DMS153 treated with DMSO at 0.1 percent for 48 hours (cell line): Measurements from ENCODE around the gene EVI5L.

Source experiments
- DNase-seq: peaks from one replicate; lab custom pipeline; 2025; ENCODE audit not compliant: unreplicated experiment; lab: John Stamatoyannopoulos, UW

Gene EVI5L

DNA sequence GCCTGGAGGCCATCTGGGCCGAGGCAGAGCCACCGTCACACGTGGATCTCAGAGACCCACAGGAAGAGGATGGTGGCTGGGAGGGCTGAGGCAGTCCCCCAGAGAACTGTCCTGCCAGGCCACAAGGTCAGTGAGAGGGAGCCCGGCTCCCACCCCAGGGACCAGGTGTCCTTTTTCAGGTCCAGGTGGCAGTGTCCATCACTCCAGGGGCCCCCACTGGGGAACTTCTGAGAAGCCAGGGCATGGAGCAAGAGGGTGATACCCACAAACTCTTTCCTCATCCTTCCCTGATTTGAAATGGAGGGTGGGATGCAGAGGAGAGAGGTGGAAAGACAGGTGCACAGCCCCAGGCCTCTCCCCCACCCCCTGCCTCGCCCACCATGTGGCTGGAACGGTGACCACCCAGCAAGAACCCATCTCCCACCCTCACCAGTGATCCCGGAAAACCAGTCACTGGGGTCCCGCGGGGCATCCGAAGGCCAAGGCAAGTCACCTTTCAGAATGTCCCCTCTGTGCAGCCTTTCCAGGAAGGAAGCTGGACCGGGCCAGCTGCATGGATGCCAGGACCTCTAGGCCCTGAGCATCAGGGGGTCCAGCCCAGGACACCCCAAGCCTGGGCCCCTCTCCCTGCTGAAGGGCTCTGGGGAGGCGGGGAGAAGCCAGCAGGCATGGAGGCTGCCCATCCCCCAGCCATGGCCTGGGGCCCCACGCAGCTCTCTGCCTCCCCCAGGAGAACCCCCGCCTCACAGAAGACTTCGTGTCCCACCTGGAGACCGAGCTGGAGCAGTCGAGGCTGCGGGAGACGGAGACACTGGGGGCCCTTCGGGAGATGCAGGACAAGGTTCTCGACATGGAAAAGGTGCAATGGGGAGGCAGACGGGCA lies 30.1 kb downstream of the EVI5L start:
- no peak for DNase-seq

DNA sequence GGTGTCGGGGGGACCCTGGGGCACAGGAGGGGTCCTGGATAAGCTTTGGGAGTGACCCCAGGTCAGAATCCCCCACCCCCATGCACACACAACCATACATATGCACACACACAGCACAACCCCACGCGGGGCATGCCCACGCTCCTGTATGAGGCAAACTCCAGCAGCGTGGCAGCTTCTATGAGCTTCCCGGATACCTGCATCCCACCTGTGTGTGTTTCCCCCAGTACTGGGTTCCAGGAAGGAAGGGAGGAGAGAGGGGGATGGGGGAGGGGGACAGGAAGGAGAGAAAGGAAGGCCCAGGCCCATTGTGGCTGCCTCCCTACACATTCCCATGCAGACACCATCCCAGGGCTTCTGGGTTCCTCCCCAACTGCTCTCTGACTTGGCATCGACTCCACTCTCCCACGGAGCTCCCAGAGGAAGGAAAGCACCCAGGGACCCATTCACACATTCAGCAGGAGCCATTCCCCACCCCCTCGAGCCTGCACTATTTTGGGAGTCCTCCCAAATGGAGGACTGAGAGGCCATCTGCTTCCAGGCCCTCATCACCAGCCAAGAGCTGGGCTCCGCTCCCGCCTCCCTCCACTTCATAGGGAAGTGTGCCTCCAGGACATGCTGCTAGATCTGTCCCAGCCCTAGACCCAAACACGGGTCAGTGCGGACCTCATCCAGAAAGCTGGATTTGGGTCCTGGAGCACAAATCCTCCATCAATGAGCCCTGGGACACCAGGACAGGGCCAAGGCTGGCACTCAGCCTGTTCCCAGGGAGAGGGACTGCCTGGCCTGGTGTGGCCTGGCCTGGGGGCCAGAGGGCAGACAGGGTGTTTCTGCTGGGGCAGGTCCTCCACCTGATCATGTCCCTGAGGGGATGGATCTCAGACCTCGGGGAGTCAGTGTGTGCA lies 30.9 kb downstream of the EVI5L start:
- no peak for DNase-seq

DNA sequence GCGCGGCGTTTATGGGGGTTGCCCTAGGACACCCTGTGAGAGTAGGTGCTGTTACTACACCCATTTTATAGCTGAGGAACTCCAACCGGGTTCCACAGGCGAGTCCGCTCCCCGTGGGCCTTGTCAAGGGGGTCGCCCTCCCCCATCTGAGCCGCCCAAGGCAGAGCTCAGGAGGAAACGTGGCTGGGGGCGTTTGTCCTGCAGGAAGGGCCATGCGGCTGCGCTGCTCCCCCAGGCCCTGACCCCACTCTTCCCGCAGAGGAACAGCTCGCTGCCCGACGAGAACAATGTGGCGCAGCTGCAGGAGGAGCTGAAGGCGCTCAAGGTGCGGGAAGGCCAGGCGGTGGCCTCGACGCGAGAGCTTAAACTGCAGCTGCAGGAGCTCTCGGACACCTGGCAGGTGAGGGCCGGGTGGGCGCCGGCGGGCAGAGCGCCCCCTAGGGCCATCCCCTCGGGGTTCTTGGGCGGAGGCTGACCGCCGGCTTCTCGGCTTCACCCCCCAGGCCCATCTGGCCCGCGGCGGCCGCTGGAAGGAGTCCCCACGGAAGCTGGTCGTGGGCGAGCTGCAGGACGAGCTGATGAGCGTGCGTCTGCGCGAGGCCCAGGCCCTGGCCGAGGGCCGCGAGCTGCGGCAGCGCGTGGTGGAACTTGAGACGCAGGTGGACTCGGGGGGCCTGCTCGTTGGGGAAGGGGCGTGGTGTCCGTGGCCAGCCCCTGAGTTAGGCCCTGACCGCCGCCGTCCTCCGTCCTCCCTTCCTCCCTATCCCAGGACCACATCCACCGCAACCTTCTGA lies 31.8 kb downstream of the EVI5L start:
- DNase-seq, result no peak

DNA sequence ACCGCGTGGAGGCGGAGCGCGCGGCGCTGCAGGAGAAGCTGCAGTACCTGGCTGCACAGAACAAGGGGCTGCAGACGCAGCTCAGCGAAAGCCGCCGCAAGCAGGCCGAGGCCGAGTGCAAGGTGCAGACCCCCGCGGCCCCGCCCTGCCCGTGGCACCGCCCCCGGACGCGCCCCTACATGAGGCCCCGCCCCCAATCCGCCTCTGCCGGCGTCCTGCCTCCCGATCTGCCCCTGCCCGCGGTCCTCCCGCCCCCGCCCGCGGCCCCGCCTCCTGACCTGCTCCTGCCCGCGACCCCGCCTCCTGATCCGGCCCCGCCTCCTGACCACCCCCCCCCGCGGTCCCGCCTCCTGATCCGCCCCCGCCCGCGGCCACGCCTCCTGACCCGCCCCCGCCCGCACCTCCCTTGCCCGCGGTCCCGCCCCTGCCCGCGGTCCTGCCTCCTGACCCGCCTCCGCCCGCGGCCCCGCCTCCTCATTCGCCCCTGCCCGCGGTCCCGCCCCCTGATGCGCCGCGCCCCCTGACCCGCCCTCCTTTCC lies 32.5 kb downstream of the EVI5L start:
- peak; percentile 28 for DNase-seq

DNA sequence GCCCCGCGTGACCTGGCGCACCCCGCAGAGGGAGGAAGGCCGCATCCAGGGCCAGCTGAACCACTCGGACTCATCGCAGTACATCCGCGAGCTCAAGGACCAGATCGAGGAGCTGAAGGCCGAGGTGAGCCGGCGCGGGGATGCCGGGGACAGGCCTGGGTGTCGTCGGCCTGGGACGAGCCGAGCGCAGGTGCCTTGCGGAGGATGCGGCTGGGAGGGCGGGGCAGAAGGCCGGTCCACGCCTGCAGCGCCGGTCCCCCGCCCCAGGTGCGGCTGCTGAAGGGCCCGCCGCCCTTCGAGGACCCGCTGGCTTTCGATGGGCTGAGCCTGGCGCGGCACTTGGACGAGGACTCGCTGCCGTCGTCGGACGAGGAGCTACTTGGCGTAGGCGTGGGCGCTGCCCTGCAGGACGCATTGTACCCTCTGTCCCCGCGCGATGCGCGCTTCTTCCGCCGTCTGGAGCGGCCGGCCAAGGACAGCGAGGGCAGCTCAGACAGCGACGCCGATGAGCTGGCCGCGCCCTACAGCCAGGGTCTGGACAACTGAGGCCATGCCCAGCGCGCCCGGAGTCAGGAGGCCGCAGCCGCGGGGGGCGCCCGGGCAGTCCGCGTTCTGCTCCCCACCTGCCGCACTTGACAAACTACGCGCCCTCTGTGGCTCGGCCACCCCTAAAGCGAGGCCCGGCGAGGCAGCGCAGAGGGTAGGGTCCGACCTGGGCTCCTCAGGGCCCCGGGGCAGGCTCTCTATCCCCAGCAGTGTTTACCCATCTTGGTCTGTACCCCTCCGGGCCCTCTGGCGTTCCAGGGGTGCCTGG lies 33.3 kb downstream of the EVI5L start:
- no peak for DNase-seq

DNA sequence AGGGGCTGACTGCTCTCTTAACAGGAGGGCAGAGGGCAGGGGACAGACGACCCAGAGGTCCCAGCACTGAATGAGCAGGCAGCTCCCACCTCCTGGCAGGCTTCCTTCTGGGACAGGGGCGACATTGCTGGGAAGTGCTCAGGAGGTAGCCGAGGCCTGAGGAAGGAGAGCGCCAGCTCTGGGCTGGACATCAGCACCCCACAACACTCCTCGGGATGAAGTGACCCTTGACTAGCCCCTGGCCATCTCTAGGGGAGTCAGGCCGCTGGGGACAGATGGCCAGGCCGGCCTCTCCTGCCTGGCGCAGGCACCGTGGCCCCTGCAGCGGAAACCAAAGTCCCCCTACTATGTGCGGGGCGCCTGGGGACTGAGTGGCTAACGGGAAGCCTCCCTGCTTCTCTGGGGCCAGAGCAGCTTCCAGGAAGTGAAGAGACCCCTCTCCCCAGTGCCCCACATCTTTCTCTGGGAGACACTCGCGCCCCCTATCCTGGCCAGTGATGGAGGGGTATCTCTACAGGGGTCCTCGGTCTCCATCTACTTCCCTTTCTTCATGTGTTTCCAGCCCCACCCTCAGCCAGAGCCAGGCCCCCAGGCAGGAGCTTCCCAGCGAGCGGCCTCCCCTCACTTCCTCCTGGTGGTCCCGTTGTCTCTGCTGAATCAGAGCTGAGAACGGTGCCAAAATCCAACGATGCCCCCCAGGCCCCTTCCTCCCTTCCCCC lies 34.1 kb downstream of the EVI5L start:
- DNase-seq, result no peak

DNA sequence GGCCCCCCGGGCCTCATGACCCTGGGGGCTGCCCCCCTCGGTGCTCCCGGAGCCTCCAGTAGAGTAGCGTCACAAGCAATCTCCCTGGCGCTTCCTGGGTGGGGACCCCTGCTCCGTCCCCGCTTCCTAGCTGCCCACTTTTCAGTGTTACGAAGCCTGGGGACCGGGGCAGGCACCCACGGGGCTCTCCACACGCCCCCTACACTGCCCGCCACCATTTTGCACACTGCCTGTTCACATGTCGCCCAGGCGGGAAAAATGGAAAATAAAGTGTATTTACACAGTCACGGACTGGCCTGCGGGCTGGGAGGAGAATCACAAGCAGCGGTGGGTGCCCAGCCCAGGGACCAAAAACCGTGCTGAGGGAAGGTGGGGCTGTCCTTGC lies 34.7 kb downstream of the EVI5L start:
- DNase-seq, result no peak

DNA sequence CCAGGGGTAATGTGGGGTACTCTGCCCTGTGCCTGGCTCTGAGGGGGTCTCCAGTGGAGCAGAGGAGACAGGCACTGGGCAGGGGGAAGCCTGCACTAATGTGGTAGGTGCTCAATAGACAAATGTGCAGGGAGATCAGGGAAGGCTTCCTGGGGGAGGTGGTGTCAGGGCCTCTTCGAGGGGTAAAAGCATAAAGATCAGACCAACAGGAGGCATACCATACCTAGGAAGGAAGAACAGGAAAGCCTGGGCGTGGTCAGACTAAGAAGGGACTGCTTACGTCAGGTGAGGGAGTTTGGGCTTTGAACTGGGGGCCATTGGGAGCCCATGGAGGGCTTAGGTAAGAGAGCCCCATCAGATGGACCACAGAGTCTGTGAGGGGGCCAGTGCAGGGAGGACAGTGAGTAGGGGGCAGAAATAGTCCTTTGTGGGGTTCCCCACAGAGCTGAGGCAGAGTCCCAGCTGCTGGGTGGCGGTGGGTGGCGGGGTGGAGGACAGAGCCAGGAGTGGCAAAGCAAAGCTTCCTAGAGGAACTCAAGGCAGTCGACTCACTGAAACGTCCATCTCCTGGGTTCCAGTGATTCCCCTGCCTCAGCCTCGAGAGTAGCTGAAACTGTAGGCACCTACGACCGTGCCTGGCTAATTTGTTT lies 35.4 kb downstream of the EVI5L start:
- DNase-seq, result no peak

DNA sequence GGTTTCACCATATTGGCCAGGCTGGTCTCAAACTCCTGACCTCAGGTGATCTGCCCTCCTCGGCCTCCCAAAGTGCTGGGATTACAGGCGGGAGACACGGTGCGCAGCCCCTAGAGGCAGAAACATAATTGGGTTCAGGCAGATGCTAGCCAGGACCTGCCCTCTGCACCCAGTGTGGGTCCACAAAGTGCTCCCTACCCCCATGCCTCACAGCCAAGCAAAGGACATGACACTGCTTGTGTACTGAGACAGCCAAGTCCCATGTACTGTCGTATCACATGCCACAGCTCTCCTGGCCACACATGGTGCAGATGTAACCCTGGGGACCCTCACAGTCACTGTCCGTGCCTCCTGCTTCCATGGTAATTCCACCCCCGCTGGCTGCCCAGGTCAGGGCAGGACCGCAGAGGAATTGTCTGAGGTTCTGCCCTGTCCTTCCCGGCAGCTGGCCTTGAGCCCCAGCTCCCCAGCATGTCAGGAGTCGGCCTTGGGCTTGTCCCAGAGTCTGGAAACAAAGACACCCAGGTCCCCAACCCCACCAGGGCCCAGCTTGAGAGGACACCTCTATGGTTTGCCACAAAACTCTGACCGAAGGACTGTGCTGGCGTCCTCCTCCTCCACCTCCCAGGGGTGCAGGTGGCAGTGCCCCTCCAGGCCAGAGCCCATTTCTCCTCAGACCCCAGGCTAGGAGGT lies 36.5 kb downstream of the EVI5L start:
- no peak for DNase-seq

DNA sequence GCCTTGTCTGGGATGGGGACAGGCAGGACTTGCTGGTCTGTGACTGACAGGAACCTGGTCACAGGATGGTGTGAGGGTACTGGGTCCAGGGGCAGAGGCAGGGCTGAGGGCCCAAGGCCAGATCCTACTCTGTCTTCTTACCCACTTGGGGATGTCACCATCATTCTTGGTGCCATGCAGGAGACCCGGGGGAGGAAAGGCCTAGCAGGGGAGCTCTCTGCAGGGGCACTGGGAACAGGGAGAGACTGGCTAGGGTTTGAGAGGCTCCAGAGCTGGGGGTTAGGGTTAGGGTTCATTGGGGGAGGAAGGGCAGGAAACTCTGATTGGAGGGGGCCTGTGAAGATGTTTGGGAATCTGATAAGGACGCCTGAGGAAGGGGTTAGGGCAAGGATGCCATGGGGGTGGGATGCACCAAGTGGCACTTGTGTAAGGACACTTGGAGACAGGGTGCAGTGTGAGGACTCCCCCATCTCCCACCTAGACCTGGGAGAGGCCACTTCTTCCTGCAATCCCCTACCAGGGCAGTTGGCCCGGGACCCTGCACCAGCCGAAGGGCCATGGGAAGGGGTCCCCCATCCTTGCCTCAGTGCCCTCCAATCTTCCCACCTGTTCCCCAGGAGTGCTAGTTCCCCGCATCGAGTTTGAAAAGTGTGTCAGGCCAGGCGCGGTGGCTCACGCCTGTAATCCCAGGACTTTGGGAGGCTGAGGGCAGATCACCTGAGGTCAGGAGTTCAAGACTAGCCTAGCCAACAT lies 37.2 kb downstream of the EVI5L start:
- no peak for DNase-seq

DNA sequence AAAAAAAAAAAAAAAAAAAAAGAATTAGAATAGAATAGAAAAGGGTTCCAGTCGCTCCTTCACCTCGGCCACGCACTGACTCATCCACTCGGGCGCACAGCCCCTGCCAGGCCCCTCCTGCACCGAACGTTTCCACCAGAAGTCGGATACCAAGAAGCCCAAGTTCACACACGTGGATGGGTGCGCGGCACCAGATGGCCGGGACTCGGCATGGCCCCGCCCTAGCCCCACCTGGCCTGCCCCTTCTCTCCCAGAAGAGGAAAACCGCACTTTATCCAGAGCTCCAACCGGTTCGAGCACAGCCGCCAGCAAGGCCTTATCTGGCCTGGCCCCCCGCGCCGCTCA lies 38.3 kb downstream of the EVI5L start:
- DNase-seq, result no peak

DNA sequence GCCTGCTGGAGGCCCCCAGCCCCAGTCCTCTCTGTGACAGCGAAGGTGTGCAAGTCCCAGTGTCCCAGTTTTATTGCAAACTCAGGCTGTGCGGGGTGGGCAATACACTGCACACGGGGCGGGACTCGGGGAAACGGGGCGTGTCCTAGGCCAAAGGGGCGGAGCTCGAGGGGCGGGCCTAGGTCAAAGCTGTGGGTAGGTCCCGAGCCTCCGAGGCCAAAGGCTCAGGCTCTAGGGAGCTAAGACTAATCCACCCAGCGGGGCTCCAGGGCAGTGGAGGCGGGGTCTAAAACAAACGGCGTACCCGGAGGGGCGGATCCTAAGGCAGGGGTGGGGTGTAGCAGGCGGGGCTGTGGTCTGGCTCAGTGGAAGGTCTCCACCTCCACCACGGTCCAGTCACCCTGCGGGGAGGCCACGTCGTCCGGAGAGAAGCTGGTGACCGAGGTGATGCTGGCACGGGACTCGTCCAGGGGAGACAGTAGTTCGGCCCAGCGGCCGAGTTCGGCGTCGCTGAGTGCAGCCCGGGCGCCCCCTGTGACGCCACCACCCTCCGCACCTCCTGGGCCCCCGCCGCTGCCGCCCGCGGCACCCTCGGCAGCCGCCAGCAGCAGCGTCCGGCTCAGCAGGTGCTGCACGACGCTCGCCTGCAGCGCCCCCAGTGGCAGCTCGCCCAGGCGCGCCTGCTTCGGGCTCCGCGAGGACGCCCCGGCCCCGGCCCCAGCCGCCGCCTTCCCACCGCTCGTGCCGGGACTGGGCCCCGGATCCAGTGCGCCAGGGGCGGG lies 38.8 kb downstream of the EVI5L start:
- DNase-seq, result no peak

DNA sequence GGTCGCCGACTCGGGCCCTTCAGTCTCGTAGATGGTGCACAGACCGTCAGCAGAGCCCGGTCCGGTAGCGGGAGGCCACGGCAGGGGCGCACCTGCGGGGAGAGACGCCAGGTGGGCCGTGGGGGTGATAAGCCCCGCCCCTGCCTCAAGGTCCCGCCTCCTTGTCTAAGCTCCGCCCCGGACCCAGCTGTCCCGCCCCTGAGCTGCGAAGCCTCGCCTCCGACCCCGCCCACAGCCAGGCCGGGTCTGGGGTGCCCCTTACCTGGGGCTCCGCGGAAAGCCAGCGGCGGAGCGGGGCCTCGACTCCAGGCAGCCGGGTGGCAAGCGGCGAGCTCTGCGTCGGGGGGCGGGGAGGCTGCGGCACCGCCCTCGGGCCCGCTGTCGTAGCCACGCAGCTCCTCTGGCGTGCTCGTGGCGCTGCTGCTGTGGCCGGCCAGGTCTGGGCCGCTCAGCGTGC lies 39.5 kb downstream of the EVI5L start:
- DNase-seq, result no peak

DNA sequence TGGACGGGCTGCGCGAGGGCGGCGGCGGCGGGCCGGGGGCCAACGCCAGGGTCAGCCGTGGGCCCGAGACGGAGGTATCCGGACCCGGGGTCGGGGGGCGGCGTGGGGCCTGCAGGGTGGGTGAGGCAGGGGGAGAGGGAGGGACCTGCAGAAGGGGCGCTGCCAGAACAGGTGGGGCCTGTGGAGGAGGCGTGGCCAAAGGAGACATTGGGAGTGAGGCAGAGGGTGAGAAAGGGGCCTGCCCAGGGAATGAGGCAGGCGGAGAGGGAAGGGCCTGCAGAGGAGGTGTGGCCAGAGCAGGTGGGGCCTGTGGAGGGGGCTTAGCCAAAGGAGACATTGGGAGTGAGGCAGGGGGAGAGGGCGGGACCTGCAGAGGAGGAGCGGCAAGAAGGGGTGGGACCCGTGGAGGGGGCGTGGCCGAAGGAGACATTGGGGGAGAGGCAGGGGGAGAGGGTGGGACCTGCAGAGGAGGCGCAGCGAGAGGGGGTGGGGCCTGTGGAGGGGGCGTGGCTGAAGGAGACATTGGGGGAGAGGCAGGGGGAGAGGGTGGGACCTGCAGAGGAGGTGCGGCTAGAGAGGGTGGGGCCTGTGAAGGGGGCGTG lies 40.0 kb downstream of the EVI5L start:
- DNase-seq, result no peak

DNA sequence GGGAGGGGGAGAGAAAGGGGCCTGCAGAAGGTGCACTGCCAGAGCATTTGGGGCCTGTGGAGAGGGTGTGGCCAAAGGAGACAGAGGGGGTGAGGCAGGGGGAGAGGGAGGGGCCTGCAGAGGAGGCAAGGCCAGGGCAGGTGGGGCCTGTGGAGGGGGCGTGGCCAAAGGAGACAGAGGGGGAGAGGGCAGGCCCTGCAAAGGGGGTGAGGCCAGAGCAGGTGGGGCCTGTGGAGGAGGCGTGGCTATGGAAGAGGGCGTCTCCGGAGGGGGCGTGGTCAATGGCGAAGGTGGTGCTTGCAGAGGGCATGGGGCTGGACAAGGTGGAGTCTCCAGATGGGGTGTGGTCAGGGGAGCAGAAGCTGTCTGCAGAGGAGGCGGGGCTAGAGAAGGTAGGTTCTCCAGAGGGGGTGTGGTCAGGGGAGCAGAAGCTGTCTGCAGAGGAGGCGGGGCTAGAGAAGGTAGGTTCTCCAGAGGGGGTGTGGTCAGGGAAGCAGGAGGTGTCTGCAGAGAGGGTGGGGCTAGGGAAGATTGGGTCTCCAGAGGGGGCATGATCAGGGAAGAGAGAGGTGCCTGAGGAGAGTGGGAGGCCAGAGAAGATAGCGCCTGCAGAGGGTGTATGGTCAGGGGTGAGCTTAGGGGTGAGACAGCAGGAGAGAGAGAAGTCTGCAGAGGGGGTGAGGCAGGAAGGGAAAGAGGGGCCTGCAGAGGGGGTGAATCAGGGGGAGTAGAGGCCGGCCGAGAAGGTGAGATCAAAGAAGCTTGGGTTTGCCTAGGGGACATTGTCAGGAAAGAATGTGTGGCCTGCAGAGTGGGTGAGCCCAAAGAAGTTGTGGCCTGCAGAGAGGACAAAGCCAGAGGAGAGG lies 40.8 kb downstream of the EVI5L start:
- DNase-seq, result no peak
